Measurements from ENCODE around the gene CACNA1A.

Gene CACNA1A

DNA sequence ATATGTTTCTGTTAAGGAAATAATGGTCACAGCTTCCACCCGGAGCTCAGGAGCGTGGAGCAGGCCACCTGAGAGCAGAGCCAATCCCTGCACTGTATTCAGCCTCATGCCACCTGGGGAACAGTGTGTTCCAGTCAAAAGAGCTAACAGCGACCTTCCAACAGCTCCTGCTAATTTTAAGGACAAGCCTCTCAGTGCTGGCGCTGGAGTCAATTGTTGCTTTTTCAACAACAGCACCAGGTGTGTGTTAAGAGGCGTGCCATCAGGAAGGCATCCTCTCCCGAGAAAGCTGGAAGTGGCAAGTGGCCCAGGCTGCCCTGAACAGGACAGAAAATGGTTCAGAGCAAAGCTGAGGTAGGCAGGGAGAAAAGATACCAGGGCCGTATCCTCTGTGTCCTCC, 102.0 kb downstream of the CACNA1A start:
- POLR2A ChIA-PET = no interaction called here
- TF ChIP-seq, protein P1, sequence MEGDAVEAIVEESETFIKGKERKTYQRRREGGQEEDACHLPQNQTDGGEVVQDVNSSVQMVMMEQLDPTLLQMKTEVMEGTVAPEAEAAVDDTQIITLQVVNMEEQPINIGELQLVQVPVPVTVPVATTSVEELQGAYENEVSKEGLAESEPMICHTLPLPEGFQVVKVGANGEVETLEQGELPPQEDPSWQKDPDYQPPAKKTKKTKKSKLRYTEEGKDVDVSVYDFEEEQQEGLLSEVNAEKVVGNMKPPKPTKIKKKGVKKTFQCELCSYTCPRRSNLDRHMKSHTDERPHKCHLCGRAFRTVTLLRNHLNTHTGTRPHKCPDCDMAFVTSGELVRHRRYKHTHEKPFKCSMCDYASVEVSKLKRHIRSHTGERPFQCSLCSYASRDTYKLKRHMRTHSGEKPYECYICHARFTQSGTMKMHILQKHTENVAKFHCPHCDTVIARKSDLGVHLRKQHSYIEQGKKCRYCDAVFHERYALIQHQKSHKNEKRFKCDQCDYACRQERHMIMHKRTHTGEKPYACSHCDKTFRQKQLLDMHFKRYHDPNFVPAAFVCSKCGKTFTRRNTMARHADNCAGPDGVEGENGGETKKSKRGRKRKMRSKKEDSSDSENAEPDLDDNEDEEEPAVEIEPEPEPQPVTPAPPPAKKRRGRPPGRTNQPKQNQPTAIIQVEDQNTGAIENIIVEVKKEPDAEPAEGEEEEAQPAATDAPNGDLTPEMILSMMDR (IDR thresholded peaks at IDR 0.05; ENCODE audit: control extremely low read depth, extremely low read depth, low read depth, missing control alignments) = no peak
- DNase-seq (ENCODE audit: extremely low spot score) = no peak
- CTCF ChIA-PET = interaction anchor here (1.0 kb wide), 1 partner anchor 25 kb away, joined by 3 read pairs; no protein-coding TSS in a partner anchor

DNA sequence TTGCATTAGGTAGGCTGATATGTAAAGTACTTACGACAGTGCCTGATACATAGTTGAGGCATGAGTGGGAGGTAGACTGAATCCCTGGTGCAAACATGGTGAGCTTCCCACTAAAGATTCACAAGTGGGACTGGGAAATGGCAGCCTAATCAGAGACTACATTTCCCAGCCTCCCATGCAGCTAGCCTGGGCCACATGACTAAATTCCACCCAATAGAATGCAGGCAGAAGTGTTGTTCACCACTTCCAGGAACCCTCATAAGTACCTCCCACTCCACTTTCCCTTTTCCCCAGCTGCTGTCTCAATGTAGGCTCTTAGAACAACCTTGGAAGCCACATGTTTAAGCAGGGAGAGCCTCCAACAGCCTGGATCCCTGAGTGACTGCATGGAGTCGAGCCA, 104.9 kb downstream of the CACNA1A start:
- CTCF ChIA-PET = no interaction called here
- no peak for DNase-seq (ENCODE audit: extremely low spot score)
- TF ChIP-seq, protein P1 (IDR thresholded peaks at IDR 0.05; ENCODE audit: control extremely low read depth, extremely low read depth, low read depth, missing control alignments) = no peak
- POLR2A ChIA-PET = no interaction called here

DNA sequence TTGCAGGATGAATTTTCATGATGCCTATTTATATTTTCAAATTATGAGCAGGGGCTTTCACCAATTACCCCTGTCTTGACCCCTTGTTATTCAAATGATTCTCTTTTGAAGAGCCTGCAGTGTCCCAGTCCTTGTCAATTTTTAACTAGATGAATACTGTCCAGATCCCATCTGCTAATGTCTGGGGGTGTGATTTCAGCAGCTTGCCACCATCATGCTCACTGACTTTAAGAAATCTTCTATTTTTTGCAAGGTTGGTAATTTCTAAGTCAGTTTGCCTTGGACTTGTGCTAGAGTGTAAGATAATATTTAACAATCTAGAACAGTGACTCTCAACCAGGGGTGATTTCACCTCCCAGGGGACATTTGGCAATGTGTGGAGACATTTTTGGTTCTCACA, 106.0 kb downstream of the CACNA1A start:
- TF ChIP-seq, protein P1 (IDR thresholded peaks at IDR 0.05; ENCODE audit: control extremely low read depth, extremely low read depth, low read depth, missing control alignments) = no peak
- POLR2A ChIA-PET = no interaction called here
- CTCF ChIA-PET = no interaction called here
- DNase-seq (ENCODE audit: extremely low spot score) = no peak

DNA sequence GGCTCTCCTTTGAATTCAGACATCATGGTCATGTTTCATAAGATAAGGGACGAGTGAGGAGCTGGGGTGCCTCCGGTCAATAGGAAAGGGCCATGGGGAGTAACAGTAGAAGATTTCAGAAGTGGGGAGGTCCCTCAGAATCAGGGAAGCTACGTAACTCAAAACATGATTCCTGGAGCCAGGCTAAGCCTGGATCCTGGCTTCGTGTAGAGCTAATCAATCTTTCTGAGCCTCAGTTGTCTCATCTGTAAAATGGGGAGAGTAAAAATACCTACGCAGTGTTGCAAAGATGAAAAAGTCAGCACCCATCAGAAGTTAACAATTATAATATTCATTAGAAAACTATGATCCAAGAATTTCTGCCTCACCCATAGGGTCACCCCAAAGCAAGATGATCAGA, 106.5 kb downstream of the CACNA1A start:
- ChIA-PET CTCF (no interaction called here), POLR2A (no interaction called here)
- TF ChIP-seq, protein P1 (IDR thresholded peaks at IDR 0.05; ENCODE audit: control extremely low read depth, extremely low read depth, low read depth, missing control alignments) = no peak
- no peak for DNase-seq (ENCODE audit: extremely low spot score)

DNA sequence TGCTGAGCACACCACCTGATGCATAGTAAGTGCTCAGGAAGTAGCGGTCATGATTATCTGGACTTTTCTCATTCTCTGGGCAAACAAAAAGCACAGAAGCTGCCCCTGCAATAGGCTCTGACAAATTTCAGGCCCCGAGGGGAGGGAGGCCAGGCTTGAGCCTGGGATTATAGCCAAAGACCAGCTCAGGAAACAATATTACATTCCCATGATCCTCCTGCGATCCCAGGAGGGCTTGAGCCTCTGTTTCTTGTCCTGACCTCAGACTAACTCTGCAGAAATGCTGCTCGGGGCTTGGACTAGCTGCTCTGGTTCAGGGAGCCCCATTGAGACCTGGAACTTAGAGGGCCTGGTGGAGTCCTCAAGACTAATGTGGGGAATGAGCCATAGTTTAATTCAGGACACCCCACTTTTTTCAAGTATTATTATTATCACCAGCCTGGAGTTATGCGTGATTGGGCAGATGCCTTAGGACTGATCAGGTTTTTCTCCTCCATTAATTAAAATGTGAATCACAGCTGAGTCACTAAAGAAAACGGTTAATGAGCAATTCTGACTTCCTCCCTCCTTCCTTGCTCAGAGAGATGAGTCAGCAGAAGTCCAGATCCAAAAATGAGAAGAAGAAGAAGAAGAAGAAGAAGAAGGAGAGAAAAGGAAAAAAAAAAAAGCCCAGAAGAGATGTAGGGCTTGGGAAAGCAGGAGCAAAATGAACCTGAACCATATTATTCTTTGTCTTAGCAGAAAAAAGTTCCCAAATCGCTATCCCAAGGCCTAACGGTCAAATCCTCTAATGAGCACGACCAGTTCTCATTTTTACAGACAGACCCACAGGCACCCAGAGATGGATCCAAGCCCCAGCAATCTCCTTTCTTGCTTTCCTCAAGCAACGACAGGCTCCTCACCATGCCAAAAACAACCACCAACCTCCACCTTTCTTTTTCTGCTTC, 107.2 kb downstream of the CACNA1A start:
- DNase-seq (ENCODE audit: extremely low spot score) = no peak
- TF ChIP-seq, protein P1 (IDR thresholded peaks at IDR 0.05; ENCODE audit: control extremely low read depth, extremely low read depth, low read depth, missing control alignments) = no peak
- ChIA-PET CTCF (interaction anchor here (1.8 kb wide), 1 partner anchor 322 kb away, joined by 4 read pairs; no protein-coding TSS in a partner anchor), POLR2A (no interaction called here)

DNA sequence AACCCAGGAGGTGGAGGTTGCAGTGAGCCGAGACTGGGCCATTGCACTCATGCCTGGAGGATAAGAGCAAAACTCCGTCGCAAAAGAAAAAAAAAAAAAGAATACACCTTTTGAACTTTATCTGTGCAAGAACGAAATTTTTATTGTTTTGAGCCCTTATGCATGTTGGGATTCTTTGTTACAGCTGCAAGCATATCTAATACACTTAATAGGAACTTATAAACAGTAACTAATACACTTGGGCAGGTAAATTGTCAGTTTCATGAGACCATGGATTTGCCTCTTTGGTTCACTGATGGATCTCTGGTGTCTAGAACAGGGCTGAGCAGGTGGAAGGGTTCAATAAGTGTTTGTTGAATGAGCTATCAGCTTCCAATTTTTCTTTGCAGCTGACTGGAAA, 108.1 kb downstream of the CACNA1A start:
- no peak for DNase-seq (ENCODE audit: extremely low spot score)
- TF ChIP-seq, protein P1 (IDR thresholded peaks at IDR 0.05; ENCODE audit: control extremely low read depth, extremely low read depth, low read depth, missing control alignments) = no peak
- ChIA-PET POLR2A (no interaction called here), CTCF (interaction anchor here (1.4 to 1.8 kb wide), 2 partner anchors 17 to 323 kb away, joined by 3 to 4 read pairs; no protein-coding TSS in a partner anchor)

All from GM10248 (cell line).